Suppressor macrophage (primary cell): ENCODE data around the gene DAB2IP.
A peak's percentile ranks its signal among the peaks of the same experiment; 100 is the strongest.

Experiments
- DNase-seq, 4 experiments: peaks; one replicate each; pipeline ENCODE4 v3.0.0-alpha.2; 2020 to 2022

DAB2IP gene

GRCh38 chr9:121645003-121645402 lies 6.4 kb upstream of the DAB2IP start:
- no peak for DNase-seq

GRCh38 chr9:121645853-121646807 lies 5.3 kb upstream of the DAB2IP start:
- no peak for DNase-seq

- DNase-seq: no peak
These were observed 4.4 kb upstream of the DAB2IP start for GRCh38 chr9:121646992-121647391.

- no peak for DNase-seq
These were observed 3.3 kb upstream of the DAB2IP start for GRCh38 chr9:121648172-121648571.

GRCh38 chr9:121648799-121649198 lies 2.6 kb upstream of the DAB2IP start:
- DNase-seq: no peak

GRCh38 chr9:121649476-121650216 lies 1.8 kb upstream of the DAB2IP start:
- DNase-seq: no peak

GRCh38 chr9:121650217-121651007 lies 1.0 kb upstream of the DAB2IP start:
- DNase-seq: peak in 2 of 4 experiments; percentile 12 to 25

- DNase-seq: no peak
These were observed 483 bp upstream of the DAB2IP start for GRCh38 chr9:121651008-121651294.

GRCh38 chr9:121652021-121652837 lies 795 bp downstream of the DAB2IP start:
- DNase-seq: peak in 1 of 4 experiments; percentile 30

- DNase-seq: peak in 2 of 4 experiments; percentile 12 to 26
These were observed 1.4 kb downstream of the DAB2IP start for GRCh38 chr9:121652838-121653231.

- no peak for DNase-seq
These were observed 3.2 kb downstream of the DAB2IP start for GRCh38 chr9:121654499-121655140.

GRCh38 chr9:121655231-121655755 lies 3.9 kb downstream of the DAB2IP start:
- DNase-seq: no peak

- DNase-seq: no peak
These were observed 5.6 kb downstream of the DAB2IP start for GRCh38 chr9:121656941-121657470.

GRCh38 chr9:121658166-121658565 lies 6.7 kb downstream of the DAB2IP start:
- DNase-seq: no peak

- no peak for DNase-seq
These were observed 7.2 kb downstream of the DAB2IP start for GRCh38 chr9:121658591-121658990.

- no peak for DNase-seq
These were observed 8.9 kb downstream of the DAB2IP start for GRCh38 chr9:121660367-121660766.

GRCh38 chr9:121660876-121661275 lies 9.4 kb downstream of the DAB2IP start:
- DNase-seq: no peak

- no peak for DNase-seq
These were observed 9.9 kb downstream of the DAB2IP start for GRCh38 chr9:121661328-121661727.

GRCh38 chr9:121662359-121662758 lies 10.9 kb downstream of the DAB2IP start:
- no peak for DNase-seq

GRCh38 chr9:121662891-121663580 lies 11.6 kb downstream of the DAB2IP start:
- DNase-seq: no peak
